T-cell (primary cell): ENCODE results near the gene SRPK3. TPM values are rescaled to one million over a fixed set of nuclear protein-coding genes. Genes with fewer than 3 reads are reported as not detected.

Experiments used
- ATAC-seq, 4 experiments: fragments of 200-7000 bp in 3 of 4; fragments of 150-1000 bp in 1 of 4; cut with Tn5 transposase; replicated peaks in 1 of 4; 1 replicate in 3 of 4; 2 replicates in 1 of 4; pipeline ENCODE4 v1.10.0; 2021; ENCODE audit warnings: moderate library complexity in 3 of 4, mild to moderate bottlenecking in 2 of 4, moderate number of reproducible peaks in 1 of 4
- CTCF ChIA-PET, 2 donors: fragments of 300-600 bp; sonication (Branson Sonifier 250); formaldehyde crosslinking; loops; one replicate each; lab custom pipeline; 2022; ENCODE audit warnings: antibody characterized with exemption in 2 of 2; lab: Charles Lee
- POLR2A ChIA-PET, 2 donors: fragments of 300-600 bp; sonication (Branson Sonifier 250); formaldehyde crosslinking; loops; one replicate each; lab custom pipeline; 2022; ENCODE audit warnings: antibody characterized with exemption in 2 of 2; lab: Charles Lee
- DNase-seq, 35 experiments: peaks; one replicate each; pipeline versions ENCODE4 v3.0.0 to v3.0.0-alpha.2; 2013 to 2023
- H3K27ac ChIP-seq: one replicate; pipeline ENCODE4 v1.5.1; 2013; ENCODE audit warnings: low read length
- H3K27me3 ChIP-seq, 2 experiments: replicated peaks in 1 of 2; 1 replicate in 1 of 2; 2 replicates in 1 of 2; pipeline versions ENCODE4 v1.6.1 to v1.7.0; 2013; ENCODE audit warnings: low read length in 1 of 2, mixed read lengths in 1 of 2; ENCODE audit not compliant: control insufficient read depth in 2 of 2, insufficient read depth in 2 of 2; ENCODE audit errors: extremely low read depth in 1 of 2
- H3K36me3 ChIP-seq, 2 donors: 1 replicate in 1 of 2; 2 replicates in 1 of 2; pipeline versions ENCODE4 v1.6.1 to v1.7.0; 2013; ENCODE audit warnings: low read length in 1 of 2; ENCODE audit not compliant: control insufficient read depth in 2 of 2, insufficient read depth in 1 of 2; ENCODE audit errors: extremely low read depth in 1 of 2
- H3K4me1 ChIP-seq, 2 experiments: 1 replicate in 1 of 2; 2 replicates in 1 of 2; pipeline versions ENCODE4 v1.6.1 to v1.7.0; 2013; ENCODE audit warnings: low read length in 2 of 2, mixed read lengths in 1 of 2; ENCODE audit not compliant: insufficient read depth in 2 of 2, control insufficient read depth in 1 of 2; ENCODE audit errors: extremely low read depth in 1 of 2
- H3K4me3 ChIP-seq, 2 donors: 1 replicate in 1 of 2; 2 replicates in 1 of 2; pipeline versions ENCODE4 v1.5.1 to v1.7.0; 2013; ENCODE audit warnings: mild to moderate bottlenecking in 2 of 2, low read length in 1 of 2, moderate library complexity in 1 of 2; ENCODE audit not compliant: control insufficient read depth in 1 of 2; ENCODE audit errors: extremely low read depth in 1 of 2
- H3K9me3 ChIP-seq: 2 replicates; pipeline ENCODE4 v1.7.0; 2013
- H3K27ac Mint-ChIP-seq, 2 donors: one replicate each; pipeline ENCODE4 v1.8.0; 2020 to 2021; ENCODE audit warnings: mild to moderate bottlenecking in 2 of 2, mixed read lengths in 2 of 2
- H3K27me3 Mint-ChIP-seq, 2 donors: one replicate each; pipeline ENCODE4 v1.8.0; 2021 to 2022; ENCODE audit warnings: mixed read lengths in 2 of 2
- H3K36me3 Mint-ChIP-seq: one replicate; pipeline ENCODE4 v1.8.0; 2021; ENCODE audit warnings: mixed read lengths
- H3K4me1 Mint-ChIP-seq, 3 donors: one replicate each; pipeline ENCODE4 v1.8.0; 2020 to 2022; ENCODE audit warnings: mixed read lengths in 3 of 3, mild to moderate bottlenecking in 1 of 3
- H3K4me3 Mint-ChIP-seq, 3 donors: one replicate each; pipeline ENCODE4 v1.8.0; 2020 to 2022; ENCODE audit warnings: mild to moderate bottlenecking in 3 of 3, mixed read lengths in 3 of 3, moderate library complexity in 3 of 3
- H3K9me3 Mint-ChIP-seq, 3 donors: one replicate each; pipeline ENCODE4 v1.8.0; 2020 to 2022; ENCODE audit warnings: mixed read lengths in 3 of 3
- WGBS: methylation state at CpG from one replicate; pipeline ENCODE4 v1.1.5; 2013; ENCODE audit warnings: missing lambda C conversion rate; ENCODE audit not compliant: insufficient coverage; 5-methylcytosine and 5-hydroxymethylcytosine counted together
- total RNA-seq, 35 experiments: library from RNA in 6 of 35; stranded (reverse) in 6 of 35; fragments of 120-200 nt in 1 of 35; gene quantifications; one replicate each; pipeline versions ENCODE4 v1.2.1 to v1.2.4 and lab custom pipeline; 2013 to 2026

The SRPK3 gene, protein sequence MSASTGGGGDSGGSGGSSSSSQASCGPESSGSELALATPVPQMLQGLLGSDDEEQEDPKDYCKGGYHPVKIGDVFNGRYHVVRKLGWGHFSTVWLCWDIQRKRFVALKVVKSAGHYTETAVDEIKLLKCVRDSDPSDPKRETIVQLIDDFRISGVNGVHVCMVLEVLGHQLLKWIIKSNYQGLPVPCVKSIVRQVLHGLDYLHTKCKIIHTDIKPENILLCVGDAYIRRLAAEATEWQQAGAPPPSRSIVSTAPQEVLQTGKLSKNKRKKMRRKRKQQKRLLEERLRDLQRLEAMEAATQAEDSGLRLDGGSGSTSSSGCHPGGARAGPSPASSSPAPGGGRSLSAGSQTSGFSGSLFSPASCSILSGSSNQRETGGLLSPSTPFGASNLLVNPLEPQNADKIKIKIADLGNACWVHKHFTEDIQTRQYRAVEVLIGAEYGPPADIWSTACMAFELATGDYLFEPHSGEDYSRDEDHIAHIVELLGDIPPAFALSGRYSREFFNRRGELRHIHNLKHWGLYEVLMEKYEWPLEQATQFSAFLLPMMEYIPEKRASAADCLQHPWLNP
- total RNA-seq (not detected), total RNA-seq (lab: John Stamatoyannopoulos, UW) (0 to 0.09 (median 0) reads per million in 29 experiments)
- 0.13 TPM for total RNA-seq (2013)

DNA sequence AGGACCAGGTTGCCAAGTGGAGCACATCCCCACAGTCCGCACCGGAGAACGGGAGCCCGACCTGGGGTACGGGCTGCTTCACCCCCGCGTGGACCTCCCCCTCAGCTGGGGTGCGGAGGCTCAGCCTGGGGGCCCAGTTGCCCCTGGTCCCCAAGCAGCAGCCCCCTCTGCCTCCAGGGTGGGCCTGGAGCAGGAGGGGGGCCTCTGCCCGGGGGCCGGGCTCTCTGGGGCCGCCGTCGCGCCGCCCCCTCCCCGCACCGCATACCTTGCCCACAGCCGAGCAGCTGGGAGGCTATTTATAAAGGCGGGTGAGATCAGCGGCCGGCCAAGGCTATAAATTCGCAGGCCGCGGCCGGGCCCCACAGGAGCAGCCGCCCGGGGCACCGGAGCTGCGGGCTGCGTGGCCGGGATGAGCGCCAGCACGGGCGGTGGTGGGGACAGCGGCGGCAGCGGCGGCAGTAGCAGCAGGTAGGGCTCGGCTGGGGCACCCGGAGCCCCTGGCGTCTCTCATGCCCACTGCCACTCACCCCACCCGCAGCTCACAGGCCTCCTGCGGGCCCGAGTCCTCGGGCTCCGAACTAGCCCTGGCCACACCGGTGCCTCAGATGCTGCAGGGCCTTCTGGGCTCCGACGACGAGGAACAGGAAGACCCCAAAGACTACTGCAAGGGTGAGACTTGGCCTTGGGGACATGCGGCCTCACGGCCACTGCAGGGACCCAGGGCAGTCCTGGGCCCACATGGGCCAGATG lies at the start of gene SRPK3:
TSS of gene SRPK3 (plus strand) at position 364 of the 750 bp plus-strand sequence. CDS start at position 410, 46 bp downstream.
- no peaks in the 10 kb centered on the region for H3K36me3 Mint-ChIP-seq
- no peak within 1 kb of the TSS for H3K27ac Mint-ChIP-seq
- peak within 1 kb of the TSS in 1 of 3 donors; percentile 24 for H3K4me3 Mint-ChIP-seq
- DNase-seq (no peak), ATAC-seq (no peak)
- H3K36me3 ChIP-seq = peaks cover 6 to 7% of the 10 kb centered on the region in 2 donors
- H3K4me1 Mint-ChIP-seq = peaks cover 3 to 7% (median 7%) of the 10 kb centered on the region in 3 donors
- WGBS = 13% methylated on average over 13 of the region's 52 CpGs
- peaks cover 0 to 33% of the 10 kb centered on the region in 2 experiments for H3K27me3 ChIP-seq
- peaks cover 0 to 8% of the 10 kb centered on the region in 2 experiments for H3K4me1 ChIP-seq
- ChIA-PET POLR2A (no interaction called here), CTCF (no interaction called here)
- H3K27me3 Mint-ChIP-seq = peaks cover 7 to 8% of the 10 kb centered on the region in 2 donors
- H3K9me3 ChIP-seq = no peaks in the 10 kb centered on the region
- H3K9me3 Mint-ChIP-seq = no peaks in the 10 kb centered on the region
- no peak within 1 kb of the TSS for H3K4me3 ChIP-seq
- no peak within 1 kb of the TSS for H3K27ac ChIP-seq

DNA sequence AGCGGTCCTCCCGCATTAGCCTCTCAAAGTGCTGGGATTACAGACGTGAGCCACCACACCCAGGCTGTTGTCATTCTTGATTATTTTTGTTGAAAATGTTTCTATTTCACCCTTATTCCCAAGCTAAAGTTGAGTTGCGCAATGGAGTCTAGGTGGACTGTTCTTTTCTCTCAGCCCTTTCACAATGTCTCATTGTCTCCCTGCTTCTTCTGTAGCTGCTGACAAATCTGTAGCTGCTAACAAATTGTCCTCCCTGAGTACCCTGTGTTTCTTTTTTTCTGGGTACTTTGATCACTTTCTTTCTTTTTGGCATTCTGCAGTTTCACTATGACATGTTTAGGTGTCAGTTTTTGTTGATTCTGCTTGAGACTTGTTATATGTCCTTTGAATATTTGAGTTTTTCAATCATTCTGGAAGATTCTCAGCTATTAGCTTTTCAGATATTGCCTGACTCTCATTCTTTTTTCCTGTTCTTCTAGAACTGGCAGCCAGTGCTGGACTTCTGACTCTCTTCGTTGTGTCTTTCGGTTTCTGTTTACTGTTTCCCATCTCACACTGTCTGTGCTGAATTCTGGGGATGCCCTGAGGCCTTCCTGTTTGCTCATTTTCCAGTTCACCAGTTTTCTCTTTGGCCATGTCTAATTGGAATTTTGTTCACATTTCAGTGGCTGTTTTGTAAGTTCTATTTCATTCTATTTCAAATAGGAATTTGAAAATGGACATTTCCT lies 49.6 kb upstream of the SRPK3 start:
- POLR2A ChIA-PET = interaction anchor here in 1 of 2 donors (0.8 kb wide), 1 partner anchor 122 kb away, joined by 3 read pairs; no protein-coding TSS in a partner anchor
- H3K27ac Mint-ChIP-seq = peak overlapping the region; percentile 69 to 71
- Histone ChIP-seq H3K27ac (no peak overlapping the region), H3K4me3 (no peak overlapping the region), H3K4me1 (peaks cover 0 to 30% of the 10 kb centered on the region in 2 experiments), H3K27me3 (no peaks in the 10 kb centered on the region), H3K36me3 (peaks cover 5 to 6% of the 10 kb centered on the region in 2 donors), H3K9me3 (no peaks in the 10 kb centered on the region)
- ATAC-seq (no peak), DNase-seq (peak in 1 of 35 experiments; percentile 11)
- CTCF ChIA-PET = no interaction called here
- H3K4me1 Mint-ChIP-seq = peaks cover 15 to 38% (median 27%) of the 10 kb centered on the region in 3 donors
- H3K9me3 Mint-ChIP-seq = peaks cover 5 to 6% (median 5%) of the 10 kb centered on the region in 3 donors
- H3K4me3 Mint-ChIP-seq = no peak overlapping the region
- no CpG with 5 or more reads among the region's 6 CpGs for WGBS
- peaks cover 22% of the 10 kb centered on the region for H3K36me3 Mint-ChIP-seq
- peaks cover 0 to 3% of the 10 kb centered on the region in 2 donors for H3K27me3 Mint-ChIP-seq

DNA sequence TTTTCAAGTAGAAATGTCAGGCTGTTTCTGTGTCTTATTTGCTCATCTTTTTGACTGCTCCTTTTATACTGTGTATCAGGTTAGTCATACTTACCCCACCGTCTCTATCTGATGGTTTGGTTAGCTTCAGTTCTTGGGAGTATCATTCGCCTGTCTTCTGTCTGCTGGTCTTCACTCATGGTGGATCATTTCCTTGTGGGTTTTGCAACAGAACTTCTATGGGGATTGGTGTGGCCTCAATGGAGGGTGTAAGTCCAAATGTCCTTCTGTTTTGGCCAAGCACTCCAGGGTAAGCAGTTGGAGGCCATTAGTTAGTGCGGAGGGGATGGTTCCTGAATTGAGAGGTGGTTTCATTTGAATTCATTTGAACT lies 49.0 kb upstream of the SRPK3 start:
- Mint-ChIP-seq H3K4me3 (no peak overlapping the region), H3K27ac (peak overlapping the region; percentile 69 to 71), H3K4me1 (peaks cover 15 to 35% (median 24%) of the 10 kb centered on the region in 3 donors), H3K27me3 (peaks cover 0 to 3% of the 10 kb centered on the region in 2 donors), H3K36me3 (peaks cover 25% of the 10 kb centered on the region), H3K9me3 (peaks cover 5 to 6% (median 5%) of the 10 kb centered on the region in 3 donors)
- H3K27ac ChIP-seq = no peak overlapping the region
- peaks cover 6 to 10% of the 10 kb centered on the region in 2 donors for H3K36me3 ChIP-seq
- ChIA-PET CTCF (no interaction called here), POLR2A (interaction anchor here in 1 of 2 donors (0.6 to 0.8 kb wide), 2 partner anchors 121 to 260 kb away, joined by 3 to 10 read pairs; no protein-coding TSS in a partner anchor)
- H3K27me3 ChIP-seq = no peaks in the 10 kb centered on the region
- DNase-seq (no peak), ATAC-seq (no peak)
- H3K4me3 ChIP-seq = no peak overlapping the region
- WGBS = no CpG with 5 or more reads among the region's 3 CpGs
- H3K9me3 ChIP-seq = no peaks in the 10 kb centered on the region
- peaks cover 0 to 24% of the 10 kb centered on the region in 2 experiments for H3K4me1 ChIP-seq

DNA sequence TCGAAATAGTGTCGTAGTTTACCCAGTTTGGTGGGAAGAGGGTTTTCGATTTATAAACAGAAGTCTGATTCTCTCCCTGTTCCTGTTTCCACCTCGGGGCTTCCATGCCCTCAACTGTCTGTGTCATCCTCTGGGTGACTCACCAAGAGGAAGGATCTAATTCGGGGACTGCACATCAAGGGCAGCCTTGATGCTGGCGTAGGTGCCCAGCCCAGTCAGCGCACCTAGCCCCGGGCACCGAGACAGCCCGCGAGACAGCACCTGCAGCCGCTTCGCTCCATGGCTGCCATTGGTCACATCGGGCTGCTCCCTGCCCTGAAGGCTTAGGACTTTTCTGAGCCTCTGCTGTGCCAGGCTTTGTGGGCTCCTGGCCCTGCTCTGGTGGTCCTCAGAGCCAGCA lies 48.4 kb upstream of the SRPK3 start:
- Histone ChIP-seq H3K27me3 (no peaks in the 10 kb centered on the region), H3K4me1 (peaks cover 0 to 18% of the 10 kb centered on the region in 2 experiments), H3K9me3 (no peaks in the 10 kb centered on the region), H3K27ac (no peak overlapping the region), H3K36me3 (peaks cover 6 to 10% of the 10 kb centered on the region in 2 donors), H3K4me3 (no peak overlapping the region)
- DNase-seq = no peak
- peaks cover 25% of the 10 kb centered on the region for H3K36me3 Mint-ChIP-seq
- peaks cover 11 to 30% (median 18%) of the 10 kb centered on the region in 3 donors for H3K4me1 Mint-ChIP-seq
- peak overlapping the region in 1 of 2 donors; percentile 69 for H3K27ac Mint-ChIP-seq
- POLR2A ChIA-PET = interaction anchor here in 1 of 2 donors (0.6 kb wide), 1 partner anchor 260 kb away, joined by 10 read pairs; no protein-coding TSS in a partner anchor
- H3K27me3 Mint-ChIP-seq = peaks cover 0 to 3% of the 10 kb centered on the region in 2 donors
- ATAC-seq = no peak
- no peak overlapping the region for H3K4me3 Mint-ChIP-seq
- CTCF ChIA-PET = no interaction called here
- WGBS = no CpG with 5 or more reads among the region's 14 CpGs
- peaks cover 5 to 6% (median 5%) of the 10 kb centered on the region in 3 donors for H3K9me3 Mint-ChIP-seq

DNA sequence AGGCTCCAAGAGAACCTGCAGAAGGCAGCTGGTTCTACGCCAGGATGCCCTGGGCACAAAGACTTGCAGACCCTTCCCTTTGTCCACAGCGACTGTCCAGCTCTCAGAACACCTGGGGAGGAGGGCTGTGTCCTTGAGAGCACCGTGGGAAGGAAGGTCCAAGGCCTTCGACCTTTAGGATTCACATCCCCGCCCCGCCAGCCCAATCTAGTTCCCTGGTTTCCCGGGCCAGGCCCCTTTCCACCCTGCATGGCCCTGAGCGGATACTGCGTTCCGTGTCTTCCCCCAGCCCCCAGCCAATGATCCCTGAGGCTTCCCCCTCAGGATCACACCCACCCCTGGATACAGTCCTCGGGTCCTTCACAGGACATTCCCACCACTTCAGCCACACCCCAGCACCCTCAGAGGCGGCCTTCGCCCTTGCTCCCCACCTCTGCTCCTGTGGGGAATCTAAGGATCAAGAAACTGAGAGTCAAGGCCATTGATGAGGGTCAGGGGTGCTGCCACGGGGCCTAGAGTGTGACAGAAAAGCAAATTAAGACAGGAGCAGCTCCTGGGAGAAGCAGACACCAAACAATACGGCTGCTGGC lies 47.1 kb upstream of the SRPK3 start:
- Mint-ChIP-seq H3K36me3 (peaks cover 25% of the 10 kb centered on the region), H3K4me3 (no peak overlapping the region), H3K9me3 (peaks cover 5 to 6% (median 5%) of the 10 kb centered on the region in 3 donors), H3K4me1 (peaks cover 6 to 24% (median 13%) of the 10 kb centered on the region in 3 donors), H3K27me3 (peaks cover 0 to 3% of the 10 kb centered on the region in 2 donors), H3K27ac (no peak overlapping the region)
- POLR2A ChIA-PET = no interaction called here
- Histone ChIP-seq H3K27ac (no peak overlapping the region), H3K4me3 (no peak overlapping the region), H3K9me3 (no peaks in the 10 kb centered on the region), H3K27me3 (no peaks in the 10 kb centered on the region), H3K4me1 (peaks cover 0 to 7% of the 10 kb centered on the region in 2 experiments), H3K36me3 (peaks cover 6 to 10% of the 10 kb centered on the region in 2 donors)
- CTCF ChIA-PET = no interaction called here
- WGBS = 90% methylated on average over 10 of the region's 15 CpGs
- ATAC-seq (no peak), DNase-seq (no peak)
